ENCODE results near the gene CA14.
"Not testable (repeated sequence)": the region's sequence is repeated elsewhere in the genome, so short reads cannot be mapped to it uniquely, and the experiment has no call there.

CA14 gene
- total RNA-seq, result 0 reads per million in 3 experiments

DNA sequence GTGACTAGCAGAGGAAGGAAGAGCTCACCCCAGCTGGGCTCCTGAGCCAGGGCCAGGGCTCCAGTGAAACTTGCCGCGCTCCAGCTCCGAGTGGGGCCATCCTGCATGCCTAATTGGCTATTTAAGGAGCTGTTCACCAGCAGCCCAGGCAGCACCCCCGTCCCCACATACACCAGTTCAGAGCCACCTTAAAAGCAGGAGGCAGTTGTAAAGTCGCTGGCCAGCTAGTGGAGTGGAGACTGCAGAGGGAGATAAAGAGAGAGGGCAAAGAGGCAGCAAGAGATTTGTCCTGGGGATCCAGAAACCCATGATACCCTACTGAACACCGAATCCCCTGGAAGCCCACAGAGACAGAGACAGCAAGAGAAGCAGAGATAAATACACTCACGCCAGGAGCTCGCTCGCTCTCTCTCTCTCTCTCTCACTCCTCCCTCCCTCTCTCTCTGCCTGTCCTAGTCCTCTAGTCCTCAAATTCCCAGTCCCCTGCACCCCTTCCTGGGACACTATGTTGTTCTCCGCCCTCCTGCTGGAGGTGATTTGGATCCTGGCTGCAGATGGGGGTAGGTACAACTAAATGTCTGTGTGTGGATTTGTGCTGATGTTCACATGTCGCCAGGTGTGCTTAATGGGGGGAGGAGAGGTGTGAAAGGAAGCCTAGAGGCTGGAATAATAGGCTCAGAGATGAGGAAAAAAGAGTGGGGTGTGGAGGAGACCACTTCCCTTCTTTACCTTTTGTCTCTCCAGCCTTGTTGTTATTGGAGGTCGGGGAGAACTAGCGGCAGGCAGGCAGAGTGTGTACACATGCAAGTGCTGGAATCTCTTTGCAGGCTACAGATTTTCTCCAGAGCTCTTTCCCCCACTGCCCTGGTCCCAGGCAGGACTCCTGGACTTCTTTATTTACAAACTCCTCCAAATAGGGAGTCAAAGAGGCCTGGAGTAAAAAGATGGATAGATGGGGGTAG lies at the start of gene CA14:
TSS of gene CA14 (plus strand) at position 151 of the 962 bp plus-strand sequence. CDS start at position 506, 355 bp downstream.
- no peak for DNase-seq

DNA sequence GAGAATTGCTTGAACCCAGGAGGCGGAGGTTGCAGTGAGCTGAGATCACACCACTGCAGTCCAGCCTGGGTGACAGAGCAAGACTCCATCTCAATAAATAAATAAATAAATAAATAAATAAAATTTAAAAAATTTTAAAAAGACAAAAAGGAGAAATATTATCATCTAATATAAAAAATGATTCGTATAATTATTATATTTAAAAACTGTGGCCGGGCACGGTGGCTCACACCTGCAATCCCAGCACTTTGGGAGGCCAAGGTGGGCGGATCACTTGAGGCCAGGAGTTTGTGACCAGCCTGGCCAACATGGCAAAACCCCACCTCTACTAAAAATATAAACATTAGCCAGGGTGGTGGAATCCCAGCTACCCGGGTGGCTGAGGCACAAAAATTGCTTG lies 49.1 kb upstream of the CA14 start:
- not testable (repeated sequence) for DNase-seq

DNA sequence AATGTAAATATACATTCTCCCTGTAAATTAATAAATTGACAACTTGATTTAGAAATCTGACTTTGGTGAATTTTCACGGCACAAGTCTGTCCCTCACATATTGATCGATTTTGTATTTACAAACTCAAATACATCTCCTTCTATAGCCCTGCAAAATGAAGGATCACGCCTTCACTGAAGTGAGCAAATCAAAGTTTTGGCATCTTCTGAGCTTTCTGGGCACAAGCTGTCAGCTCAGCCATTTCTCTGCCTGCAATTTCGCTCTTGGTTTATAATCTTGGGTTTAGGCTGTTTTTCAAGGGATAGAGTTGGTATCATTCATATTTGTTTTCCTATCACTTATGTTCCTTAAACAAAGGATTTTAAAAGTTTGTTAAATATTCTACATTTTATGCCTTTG lies 47.5 kb upstream of the CA14 start:
- DNase-seq, result no peak

DNA sequence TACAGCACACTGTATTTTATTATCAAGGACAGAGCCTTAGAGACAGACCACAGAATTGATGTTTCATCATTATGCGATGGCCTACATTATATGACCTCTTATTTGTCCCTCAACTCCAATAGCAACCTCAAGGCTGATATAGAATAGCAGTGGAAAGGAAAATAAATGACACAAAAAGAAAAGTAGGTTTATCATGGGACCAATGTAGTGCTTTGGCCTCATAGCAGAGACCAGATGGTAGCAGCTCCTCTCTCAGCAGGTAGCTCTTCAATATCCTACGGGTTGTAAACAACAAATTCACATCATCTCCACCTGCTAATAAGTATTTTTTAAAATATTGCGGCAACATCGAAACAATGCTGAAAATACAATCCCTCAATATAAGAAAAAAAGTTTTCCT lies 46.9 kb upstream of the CA14 start:
- DNase-seq, result no peak

DNA sequence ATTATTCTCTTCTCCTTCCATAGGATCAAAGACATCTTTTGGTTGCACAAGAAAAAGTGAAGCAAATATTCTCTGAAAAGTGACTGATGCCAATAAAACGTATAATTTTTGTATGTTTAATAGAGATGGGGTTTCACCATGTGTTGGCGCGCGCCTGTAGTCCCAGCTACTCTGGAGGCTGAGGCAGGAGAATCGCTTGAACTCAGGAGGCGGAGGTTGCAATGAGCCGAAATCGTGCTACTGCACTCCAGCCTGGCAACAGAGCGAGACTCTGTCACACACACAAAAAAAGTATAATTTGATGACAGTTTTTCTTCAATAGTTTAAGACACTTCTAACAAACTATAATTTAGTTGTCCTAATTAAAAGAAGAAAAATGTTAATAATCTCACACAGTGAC lies 45.5 kb upstream of the CA14 start:
- DNase-seq, result no peak

DNA sequence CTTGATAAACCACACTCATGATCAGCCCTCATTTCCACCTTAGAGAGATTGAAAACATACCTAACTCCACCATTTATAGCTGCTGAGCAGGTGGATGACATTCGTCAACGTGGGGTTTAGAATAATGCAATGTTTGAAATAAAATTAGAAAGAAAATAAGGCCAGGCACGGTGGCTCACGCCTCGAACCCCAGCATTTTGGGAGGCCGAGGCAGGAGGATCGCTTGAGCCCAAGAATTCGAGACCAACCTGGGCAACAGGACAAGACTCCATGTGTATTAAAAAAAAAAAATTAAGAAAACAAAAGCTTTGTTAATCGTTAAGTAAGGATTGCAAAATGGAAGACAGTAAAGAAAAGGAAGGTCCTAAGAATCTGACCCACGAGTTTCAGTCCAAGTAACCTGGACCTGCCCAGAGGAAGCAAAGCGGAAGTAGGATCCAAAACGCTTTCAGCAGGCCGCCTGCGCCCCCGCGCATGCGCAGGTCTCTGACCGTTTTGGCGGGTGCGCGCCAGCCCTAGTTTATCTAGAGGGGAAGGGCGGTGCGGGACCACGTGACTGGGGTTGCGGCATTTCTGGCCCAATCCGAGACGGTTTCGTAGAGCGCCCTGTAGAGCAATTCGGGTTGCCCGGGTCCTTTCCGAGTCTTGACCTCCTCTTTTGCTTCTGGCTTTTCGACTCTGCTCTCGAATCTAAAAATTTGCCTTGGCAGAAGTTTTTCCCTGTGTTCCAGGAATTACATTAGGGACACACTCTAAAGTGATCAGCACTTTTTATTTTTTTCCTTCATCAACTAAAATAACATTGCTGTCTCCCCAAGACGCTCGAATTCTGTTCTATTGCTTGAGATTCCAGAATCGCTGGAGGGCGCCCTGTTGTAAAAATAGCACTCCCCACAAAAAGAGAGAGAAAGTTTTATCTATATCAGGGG lies 44.1 kb upstream of the CA14 start:
- peak; percentile 87 for DNase-seq

DNA sequence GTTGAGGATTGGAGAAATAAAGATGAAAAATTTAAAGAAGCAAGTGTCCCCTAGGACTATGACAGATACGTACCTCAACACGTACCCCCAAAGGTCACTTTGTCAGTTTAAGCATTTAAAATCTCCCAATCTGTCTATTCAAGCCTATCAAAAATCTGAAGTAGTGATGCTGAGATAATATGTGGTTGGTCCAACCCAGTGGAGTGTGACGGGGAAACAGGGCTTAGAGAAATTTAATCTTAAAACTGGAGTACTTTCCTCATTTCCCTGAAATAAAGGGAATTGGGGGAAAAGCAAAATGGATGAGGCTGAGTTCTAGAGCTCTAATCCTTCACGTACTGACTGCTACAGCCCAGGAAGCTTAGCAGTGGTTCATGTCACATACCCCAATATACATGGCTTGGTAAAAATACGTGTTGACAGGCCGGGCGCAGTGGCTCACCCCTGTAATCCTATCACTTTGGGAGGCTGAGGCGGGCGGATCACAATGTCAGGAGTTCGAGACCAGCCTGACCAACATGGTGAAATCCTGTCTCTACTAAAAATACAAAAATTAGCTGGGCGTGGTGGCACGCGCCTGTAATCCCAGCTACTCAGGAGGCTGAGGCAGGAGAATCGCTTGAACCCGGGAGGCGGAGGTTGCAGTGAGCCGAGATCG lies 43.3 kb upstream of the CA14 start:
- DNase-seq, result not testable (repeated sequence)

DNA sequence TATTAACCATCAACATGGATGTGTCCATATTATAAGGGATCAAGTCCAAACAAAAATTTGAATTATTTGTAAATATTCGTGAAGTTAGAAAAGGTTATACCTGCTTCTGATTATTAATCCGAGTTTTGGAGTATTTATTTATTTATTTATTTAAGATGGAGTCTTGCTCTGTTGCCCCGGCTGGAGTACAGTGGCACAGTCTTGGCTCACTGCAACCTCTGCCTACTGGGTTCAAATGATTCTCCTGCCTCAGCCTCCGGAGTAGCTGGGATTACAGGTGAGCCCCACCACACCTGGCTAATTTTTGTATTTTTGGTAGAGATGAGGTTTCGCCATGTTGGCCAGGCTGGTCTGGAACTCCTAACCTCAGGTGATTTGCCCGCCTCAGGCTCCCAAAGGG lies 41.7 kb upstream of the CA14 start:
- not testable (repeated sequence) for DNase-seq

DNA sequence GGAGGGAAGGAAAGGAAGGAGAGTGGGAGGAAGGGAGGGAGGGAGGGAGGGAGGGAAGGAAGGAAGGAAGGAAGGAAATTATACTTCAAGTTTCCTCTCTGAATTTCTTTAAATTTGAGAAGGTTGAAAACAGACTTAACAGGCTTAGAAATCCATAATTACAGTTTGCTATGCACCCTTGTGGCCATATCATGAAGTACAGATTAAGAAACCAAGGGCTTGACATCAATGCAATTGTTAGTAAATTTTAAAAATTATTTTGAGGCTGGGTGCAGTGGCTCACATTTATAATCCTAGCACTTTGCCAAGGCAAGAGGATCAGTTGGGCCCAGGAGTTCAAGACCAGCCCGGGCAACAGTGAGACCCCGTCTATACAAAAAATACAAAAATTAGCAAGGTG lies 36.0 kb upstream of the CA14 start:
- peak; percentile 8 for DNase-seq

DNA sequence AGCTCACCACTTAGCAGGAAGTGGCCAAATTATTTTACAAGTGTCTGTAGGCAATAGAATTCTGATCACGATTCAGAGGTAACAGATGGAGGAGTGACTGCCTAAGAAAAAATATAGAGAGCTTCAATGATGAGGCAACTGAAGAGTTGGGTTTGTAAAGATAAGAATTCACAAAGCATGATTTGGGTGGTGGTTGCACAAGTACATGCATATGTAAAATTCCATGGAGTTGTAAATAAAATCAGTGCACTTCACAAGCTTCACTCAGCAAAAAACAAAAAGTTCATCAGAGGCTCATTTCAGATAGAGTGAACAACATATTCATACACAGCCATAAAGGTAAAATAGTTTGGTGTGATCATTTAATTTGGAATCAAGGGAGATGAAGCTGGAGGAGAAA lies 32.6 kb upstream of the CA14 start:
- no peak for DNase-seq

DNA sequence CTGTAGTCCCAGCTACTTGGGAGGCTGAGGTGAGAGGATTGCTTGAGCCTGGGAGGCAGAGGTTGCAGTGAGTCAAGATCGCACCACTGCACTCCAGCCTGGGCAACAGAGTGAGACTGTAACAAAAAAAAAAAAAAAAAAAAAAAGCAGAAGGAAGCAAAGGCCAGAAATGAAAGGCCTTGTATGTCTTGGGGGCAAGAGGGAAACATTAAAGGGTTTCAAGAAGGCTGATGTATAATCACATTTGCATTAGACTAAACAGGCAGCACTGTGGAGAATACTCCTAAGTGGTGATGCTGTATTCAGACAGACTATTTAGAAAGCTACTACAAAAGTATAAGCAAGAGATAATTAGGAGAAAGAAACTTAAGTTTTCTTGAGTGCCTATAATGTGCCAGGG lies 32.0 kb upstream of the CA14 start:
- DNase-seq, result no peak

DNA sequence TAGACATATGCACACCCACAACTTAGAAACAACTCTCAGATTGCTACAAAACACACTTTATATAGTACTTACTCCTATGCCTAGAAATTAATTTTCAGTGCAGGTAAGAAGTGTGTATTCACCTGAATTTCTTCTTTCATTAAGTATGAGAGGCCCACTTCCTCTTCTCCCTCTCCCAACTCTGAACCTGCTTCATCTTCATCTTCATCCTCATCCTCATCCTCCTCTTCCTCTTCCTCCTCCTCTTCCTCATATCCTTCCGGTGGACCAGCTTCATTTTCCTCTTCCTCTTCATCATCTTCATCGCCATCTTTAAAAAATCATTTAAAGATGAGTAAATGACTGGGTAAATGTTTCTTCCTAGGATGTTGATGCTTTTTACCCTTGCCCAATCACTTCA lies 31.1 kb upstream of the CA14 start:
- DNase-seq, result no peak

DNA sequence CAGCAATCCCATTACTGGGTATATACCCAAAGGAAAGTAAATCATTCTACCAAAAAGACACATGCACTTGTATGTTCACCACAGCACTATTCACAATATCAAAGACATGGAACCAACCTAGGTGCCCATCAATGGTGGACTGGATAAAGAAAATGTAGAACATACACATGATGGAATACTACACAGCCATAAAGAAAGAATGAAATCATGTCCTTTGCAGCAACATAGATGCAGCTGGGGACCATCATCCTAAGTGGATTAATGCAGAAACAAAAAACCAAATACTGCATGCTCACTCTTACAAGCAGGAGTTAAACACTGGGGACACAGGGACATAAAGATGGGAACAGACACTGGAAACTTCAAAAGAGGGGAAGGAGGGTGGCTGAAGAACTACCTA lies 30.3 kb upstream of the CA14 start:
- DNase-seq, result no peak

DNA sequence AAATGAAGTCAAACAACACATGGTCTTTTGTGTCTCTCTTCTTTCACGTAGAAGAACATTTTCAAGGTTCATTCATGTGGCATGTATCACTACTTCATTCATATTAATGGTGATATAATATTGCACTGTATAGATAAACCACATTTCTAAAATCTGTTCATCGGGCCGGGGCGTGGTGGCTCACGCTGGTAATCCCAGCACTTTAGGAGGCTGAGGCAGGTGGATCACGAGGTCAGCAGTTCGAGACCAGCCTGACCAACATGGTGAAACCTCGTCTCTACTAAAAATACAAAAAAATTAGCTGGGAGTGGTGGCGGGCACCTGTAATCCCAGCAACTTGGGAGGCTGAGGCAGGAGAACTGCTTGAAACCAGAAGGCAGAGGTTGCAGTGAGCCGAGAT lies 29.3 kb upstream of the CA14 start:
- DNase-seq, result not testable (repeated sequence)

DNA sequence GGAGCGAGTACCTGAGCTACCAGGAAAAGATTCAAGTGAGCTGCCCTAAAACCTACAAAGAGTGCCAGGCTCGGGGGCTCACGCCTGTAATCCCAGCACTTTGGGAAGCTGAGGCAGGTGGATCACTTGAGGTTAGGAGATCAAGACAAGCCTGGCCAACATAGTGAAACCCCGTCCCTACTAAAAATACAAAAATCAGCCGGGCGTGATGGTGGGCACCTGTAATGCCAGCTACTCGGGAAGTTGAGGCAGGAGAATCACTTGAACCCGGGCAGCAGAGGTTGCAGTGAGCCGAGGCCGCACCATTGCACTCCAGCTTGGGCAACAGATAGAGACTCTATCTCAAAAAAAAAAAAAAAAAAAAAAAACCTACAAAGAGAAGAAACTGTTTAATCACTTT lies 24.7 kb upstream of the CA14 start:
- DNase-seq, result not testable (repeated sequence)

DNA sequence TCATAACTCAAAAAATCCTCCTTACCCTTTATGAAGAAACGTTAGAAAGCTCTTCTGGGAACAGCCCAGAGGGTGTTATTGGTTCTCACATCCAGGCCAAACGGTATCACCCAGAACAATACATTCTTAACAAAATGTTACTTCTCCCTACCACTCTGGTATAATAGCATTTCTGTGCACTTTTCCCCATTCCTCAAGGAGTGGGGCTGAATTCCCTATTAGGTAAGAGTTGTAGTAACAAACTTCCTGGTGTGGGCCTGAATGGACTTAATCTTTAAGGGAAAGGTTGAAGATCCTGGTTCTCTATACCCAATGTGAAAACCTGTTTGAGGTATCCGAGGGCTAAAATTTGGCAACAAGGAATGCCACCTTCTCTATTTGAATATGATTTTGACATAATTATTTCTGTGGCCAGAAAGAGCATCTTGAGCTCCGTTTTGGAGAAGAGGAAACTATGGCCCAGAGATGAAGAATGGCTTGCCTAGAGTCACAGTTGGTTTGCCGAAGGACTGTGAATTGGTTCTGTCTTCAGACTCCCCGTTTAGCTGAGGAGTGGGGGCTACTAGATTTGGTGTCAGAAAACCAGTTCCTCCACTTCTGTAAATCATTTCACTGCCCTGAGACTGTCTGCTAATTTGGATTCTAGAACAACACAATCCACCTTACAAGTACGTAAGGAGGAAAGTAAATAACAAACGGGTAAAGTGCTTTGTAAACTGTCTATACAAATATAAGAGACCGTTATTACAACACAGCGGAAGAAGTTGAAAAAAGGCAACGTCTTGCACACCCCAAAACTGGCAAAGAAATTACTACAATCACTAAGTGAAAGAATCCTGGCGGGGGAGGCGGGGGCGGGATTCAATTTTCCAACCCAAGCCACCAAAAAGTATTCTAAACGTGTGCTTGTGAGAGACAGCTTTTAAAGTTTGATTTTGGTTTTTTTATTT lies 23.9 kb upstream of the CA14 start:
- peak; percentile 12 for DNase-seq

DNA sequence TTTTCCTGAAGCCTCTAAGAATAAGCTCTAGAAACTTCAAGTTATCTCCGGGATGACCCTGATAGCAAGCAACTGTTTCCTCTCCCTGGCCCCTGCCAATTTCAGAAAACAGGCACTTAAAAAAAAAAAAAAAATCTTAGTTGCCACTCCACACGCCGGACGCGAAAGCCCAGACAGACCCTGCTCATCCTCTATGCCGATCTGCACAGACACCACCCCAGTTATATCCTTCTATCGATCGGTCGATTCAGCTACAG lies 23.3 kb upstream of the CA14 start:
- DNase-seq, result no peak

DNA sequence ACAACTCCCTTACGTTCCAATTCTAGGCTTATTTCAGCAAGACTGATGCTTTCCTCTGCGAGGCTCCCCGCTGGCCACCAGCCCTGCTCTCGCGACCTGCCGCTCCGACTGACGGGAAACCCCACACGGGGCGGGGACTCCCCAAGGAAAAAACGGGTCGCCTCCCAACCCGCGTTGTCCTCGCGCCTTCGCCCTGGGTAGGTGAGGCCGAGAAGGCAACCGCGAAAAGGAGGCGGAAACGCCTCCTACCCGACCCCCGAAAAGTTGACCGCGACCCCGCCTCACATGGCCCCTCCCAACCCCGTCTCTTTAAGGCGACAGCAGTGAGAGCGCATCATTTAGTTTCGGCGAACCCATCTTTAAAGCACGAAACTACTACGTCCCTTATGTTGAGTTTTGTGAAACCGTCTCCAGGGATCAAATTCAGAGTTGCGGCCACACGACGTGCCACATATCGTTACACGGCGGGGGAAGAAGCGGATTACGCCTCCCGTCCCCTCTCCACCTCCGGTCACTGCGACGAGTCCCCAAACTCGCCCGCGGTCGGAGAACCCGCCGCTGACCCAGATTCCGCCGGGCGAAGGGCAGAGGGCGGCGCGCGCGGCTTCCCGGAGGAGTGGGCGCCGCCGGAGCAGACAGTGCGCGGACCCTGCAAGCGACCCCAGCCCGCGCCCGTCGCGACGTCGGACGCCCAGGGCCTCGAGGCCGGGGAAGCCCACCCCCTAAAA lies 22.8 kb upstream of the CA14 start:
- DNase-seq, result peak; percentile 87

DNA sequence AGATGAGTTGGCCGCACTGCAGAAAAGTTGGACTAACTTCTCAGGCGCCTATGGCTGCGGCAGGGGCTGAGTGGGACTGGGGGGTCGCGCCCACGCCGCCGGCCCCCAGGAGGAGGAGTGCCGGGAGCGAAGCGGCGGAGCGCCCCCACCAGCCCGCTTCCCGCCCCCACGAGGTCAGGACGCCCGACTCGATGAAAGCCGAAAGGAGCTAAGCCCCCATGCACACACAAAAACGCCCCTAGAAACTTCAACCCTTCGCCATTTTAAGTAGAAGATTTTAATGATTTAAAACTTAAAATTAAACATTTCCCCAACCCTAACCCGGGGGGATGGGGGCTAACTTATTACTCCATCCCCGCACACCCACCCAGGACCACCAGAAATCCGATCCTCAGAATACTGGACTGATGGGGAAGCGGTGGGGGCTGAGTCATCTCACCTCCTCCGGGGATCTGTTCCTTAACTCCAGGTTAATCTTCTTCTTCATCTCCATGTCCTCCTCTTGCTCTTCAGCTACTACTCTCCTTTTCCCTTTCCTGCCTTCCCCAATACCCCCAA lies 22.2 kb upstream of the CA14 start:
- DNase-seq, result peak; percentile 31

DNA sequence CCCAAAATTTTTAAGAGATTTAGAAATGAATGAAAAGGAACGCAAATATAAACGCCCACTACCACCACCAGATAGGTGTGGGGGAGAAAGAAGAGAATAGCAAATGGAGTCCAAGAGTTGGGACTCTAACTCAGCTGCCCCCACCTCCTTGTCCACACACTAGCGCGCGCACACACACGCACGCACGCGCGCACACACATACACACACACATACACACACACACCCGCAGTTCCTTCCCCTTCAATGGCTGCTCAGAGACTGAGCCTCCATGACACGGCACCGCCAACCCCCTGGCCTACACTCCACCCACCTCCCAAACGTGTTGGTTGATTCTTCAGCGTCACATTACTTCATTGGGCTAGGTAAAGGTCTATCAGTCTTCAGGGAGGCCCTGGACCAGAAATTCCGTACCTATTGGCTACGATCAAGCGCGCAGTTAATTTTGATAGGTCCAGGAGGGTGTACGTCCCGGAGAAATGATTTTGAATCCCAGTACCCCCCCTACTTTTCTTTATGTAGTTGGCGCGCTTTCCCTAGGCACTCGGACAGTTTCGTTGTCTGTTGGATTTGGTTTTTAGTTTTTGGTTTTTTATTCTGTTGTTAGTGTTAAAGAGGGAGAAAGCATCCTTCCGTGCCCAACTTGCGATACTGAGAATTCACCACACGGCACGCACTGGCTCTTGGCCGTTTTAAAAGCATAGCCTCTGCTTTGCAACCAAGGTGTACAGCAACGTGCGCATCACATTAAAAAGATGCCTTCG lies 21.5 kb upstream of the CA14 start, which contains the start of gene ANP32E:
TSS of gene ANP32E (minus strand) at position 261 of the 762 bp plus-strand sequence. CDS start 326 bp downstream, outside the sequence.
- peak; percentile 98 for DNase-seq
